HepG2 (cell line): ENCODE measurements around the gene POC1B. TPM values are rescaled to one million over a fixed set of nuclear protein-coding genes. Genes with fewer than 3 reads are reported as not detected.

Experiments
- EZH2 ChIP-seq: conservative IDR thresholded peaks from 2 replicates; pipeline ENCODE4 v1.6.1; 2012; ENCODE audit warnings: mild to moderate bottlenecking, low read depth, low read length, moderate library complexity
- GRHL1 ChIP-seq: sonication (generic); formaldehyde crosslinking; conservative IDR thresholded peaks from 2 replicates; pipeline ENCODE4 v1.8.0; 2022; ENCODE audit warnings: missing genetic modification reagents
- KLF16 ChIP-seq, 2 experiments: sonication (generic) in 1 of 2; formaldehyde crosslinking in 1 of 2; IDR thresholded peaks; 2 replicates each; pipeline versions ENCODE4 v1.6.1 to v1.8.0; 2016 to 2023; ENCODE audit warnings: missing genetic modification reagents in 2 of 2, missing compliant biosample characterization in 1 of 2
- RFX1 ChIP-seq: fragments of 450-650 bp; IDR thresholded peaks from 2 replicates; pipeline ENCODE4 v1.6.1; 2017
- SKI ChIP-seq: fragments of 450-650 bp; IDR thresholded peaks from one replicate; pipeline ENCODE4 v1.6.1; 2018; ENCODE audit warnings: mild to moderate bottlenecking; ENCODE audit not compliant: partially characterized antibody
- SNAI1 ChIP-seq: sonication (generic); formaldehyde crosslinking; IDR thresholded peaks from 2 replicates; pipeline ENCODE4 v1.5.0; 2020; ENCODE audit warnings: mild to moderate bottlenecking, missing genetic modification reagents, borderline replicate concordance
- ZNF12 ChIP-seq: sonication (generic); formaldehyde crosslinking; IDR thresholded peaks from 2 replicates; pipeline ENCODE4 v1.5.0; 2020; ENCODE audit warnings: missing genetic modification reagents
- ZNF256 ChIP-seq: sonication (generic); formaldehyde crosslinking; conservative IDR thresholded peaks from 2 replicates; pipeline ENCODE4 v1.4.0; 2020; ENCODE audit warnings: missing genetic modification reagents
- polyA plus RNA-seq, 8 experiments: library from polyadenylated mRNA; depleted of rRNA in 3 of 8; stranded (reverse) in 7 of 8; unstranded in 1 of 8; fragments of >200 nt; fragmentation: Illumina TruSeq in 4 of 8; extraction: Trizol in 4 of 8; gene quantifications; 2 replicates each; pipeline versions ENCODE4 v1.2.1 to v1.2.3, GENCODE V29; 2011 to 2016; ENCODE audit warnings: low read depth in 4 of 8, missing spikeins in 1 of 8, mixed read lengths in 1 of 8; ENCODE audit not compliant: insufficient read depth in 1 of 8
- total RNA-seq, 5 experiments: library from RNA; depleted of rRNA; stranded (reverse); fragments of >200 nt; fragmentation: Illumina TruSeq; extraction: Trizol; gene quantifications; 2 replicates each; pipeline ENCODE4 v1.2.3, GENCODE V29; 2016; ENCODE audit warnings: low read depth in 1 of 5
- TF ChIP-seq, protein P1 (sequence below): sonication (generic); formaldehyde crosslinking; IDR thresholded peaks from 2 replicates; pipeline ENCODE4 v1.5.1; 2020; ENCODE audit warnings: mild to moderate bottlenecking, missing genetic modification reagents, moderate library complexity

The POC1B gene
- total and polyA plus RNA-seq, 2 of the 13 experiments (the other 11 are each of a cell fraction or from before 2014, with no cell fraction given) = 9.3 to 11.0 TPM

DNA sequence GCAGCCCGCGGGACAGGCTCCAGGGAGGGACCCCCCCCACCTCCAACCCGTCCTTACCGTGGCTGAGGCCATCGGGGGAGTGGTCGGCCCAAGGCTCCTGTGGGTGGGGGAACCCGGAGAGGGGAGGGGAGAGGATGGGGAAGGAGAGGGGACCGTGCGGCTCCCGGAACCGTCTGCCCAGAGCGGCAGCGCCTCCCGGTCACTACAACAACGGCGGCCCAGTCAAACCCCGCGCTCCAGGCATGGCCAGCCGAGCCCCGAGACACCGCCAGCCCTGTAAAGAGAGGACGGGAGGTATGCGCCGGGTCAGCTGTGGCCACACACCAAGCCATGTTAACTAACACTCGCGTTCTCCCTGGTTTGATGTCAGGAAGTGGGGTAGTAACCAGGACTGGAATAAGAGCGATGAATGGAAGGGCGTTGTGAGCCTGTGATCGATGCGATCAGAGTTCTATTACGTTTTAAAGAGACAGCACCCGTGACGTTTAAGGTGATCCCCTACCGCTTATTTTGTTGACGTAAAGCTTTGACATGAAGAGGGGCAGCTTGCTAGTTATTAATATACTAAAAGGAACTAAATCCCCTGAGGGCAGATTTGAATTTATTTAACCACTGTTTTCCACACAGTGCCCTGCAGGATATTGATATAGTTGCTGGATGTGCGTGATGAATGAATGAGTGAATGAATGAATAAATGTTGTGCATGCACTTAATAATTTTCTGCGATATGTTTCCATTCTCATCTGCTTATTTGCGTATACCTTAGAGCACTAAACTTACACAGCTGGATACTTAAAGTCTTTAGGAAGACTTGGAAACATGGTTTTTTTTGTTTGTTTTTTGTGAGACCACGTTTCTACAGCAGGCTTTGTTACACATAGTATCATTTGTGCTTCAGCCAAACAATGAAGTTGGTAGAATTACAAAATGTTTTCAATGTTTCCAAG lies at the start of gene POC1B (continued):
- TF ChIP-seq SKI = peak; percentile 34
- peak; percentile 79 for TF ChIP-seq ZNF12
- no peak for TF ChIP-seq GRHL1 (CRISPR knock-in tag)
- TF ChIP-seq, protein P1, sequence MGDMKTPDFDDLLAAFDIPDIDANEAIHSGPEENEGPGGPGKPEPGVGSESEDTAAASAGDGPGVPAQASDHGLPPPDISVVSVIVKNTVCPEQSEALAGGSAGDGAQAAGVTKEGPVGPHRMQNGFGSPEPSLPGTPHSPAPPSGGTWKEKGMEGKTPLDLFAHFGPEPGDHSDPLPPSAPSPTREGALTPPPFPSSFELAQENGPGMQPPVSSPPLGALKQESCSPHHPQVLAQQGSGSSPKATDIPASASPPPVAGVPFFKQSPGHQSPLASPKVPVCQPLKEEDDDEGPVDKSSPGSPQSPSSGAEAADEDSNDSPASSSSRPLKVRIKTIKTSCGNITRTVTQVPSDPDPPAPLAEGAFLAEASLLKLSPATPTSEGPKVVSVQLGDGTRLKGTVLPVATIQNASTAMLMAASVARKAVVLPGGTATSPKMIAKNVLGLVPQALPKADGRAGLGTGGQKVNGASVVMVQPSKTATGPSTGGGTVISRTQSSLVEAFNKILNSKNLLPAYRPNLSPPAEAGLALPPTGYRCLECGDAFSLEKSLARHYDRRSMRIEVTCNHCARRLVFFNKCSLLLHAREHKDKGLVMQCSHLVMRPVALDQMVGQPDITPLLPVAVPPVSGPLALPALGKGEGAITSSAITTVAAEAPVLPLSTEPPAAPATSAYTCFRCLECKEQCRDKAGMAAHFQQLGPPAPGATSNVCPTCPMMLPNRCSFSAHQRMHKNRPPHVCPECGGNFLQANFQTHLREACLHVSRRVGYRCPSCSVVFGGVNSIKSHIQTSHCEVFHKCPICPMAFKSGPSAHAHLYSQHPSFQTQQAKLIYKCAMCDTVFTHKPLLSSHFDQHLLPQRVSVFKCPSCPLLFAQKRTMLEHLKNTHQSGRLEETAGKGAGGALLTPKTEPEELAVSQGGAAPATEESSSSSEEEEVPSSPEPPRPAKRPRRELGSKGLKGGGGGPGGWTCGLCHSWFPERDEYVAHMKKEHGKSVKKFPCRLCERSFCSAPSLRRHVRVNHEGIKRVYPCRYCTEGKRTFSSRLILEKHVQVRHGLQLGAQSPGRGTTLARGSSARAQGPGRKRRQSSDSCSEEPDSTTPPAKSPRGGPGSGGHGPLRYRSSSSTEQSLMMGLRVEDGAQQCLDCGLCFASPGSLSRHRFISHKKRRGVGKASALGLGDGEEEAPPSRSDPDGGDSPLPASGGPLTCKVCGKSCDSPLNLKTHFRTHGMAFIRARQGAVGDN (CRISPR knock-in tag) = peak; percentile 68
- TF ChIP-seq SNAI1 (CRISPR knock-in tag) = 0 out of 2 replicates have a peak, but pooled peaks have one; percentile 66
- TF ChIP-seq EZH2 = no peak
- peak in 1 of 2 experiments; percentile 55; a peak in 1 of 4 replicates for TF ChIP-seq KLF16 (CRISPR knock-in tag; IDR thresholded peaks at IDR 0.05)
- no peak for TF ChIP-seq ZNF256 (CRISPR knock-in tag)
- TF ChIP-seq RFX1 = no peak
